ENCODE data around the gene ADGRF3. TPM values are rescaled to one million over a fixed set of nuclear protein-coding genes. Genes with fewer than 3 reads are reported as not detected.

The ADGRF3 gene
- total RNA-seq, 1 experiment from 2014 or later: 0.09 TPM

- Histone ChIP-seq H2AK5ac (ENCODE audit: insufficient read length, low read length) (no peak overlapping the region), H3T11ph (ENCODE audit: low read length) (no peak overlapping the region), H3K9me3 (ENCODE audit: control insufficient read depth, low read depth, low read length) (no peaks in the 10 kb centered on the region), H3K4ac (ENCODE audit: low read depth, low read length) (no peak overlapping the region), H2BK120ac (ENCODE audit: low read depth, low read length, poor library complexity, severe bottlenecking) (no peak overlapping the region), H3K9ac (ENCODE audit: extremely low read depth, insufficient read length, low read length) (no peak overlapping the region), H3K27ac (ENCODE audit: insufficient read length, low read depth, low read length) (no peak overlapping the region), H2BK20ac (ENCODE audit: low read depth, low read length, poor library complexity, severe bottlenecking) (no peak overlapping the region), H2AFZ (ENCODE audit: low read length) (no peak overlapping the region), H3K14ac (ENCODE audit: insufficient read depth, low read length) (no peak overlapping the region), H4K8ac (replicated peaks; ENCODE audit: insufficient read length, low read depth, low read length) (no peak overlapping the region), H3K23me2 (ENCODE audit: insufficient read length, low read depth, low read length, poor library complexity, severe bottlenecking) (no peaks in the 10 kb centered on the region), H2BK12ac (ENCODE audit: insufficient read length, low read depth, low read length) (no peak overlapping the region), H3K18ac (ENCODE audit: insufficient read length, low read depth, low read length) (no peak overlapping the region), H4K20me1 (ENCODE audit: control insufficient read depth, insufficient read depth, insufficient read length) (no peaks in the 10 kb centered on the region), H3K79me1 (ENCODE audit: insufficient read depth, low read depth, low read length, poor library complexity, severe bottlenecking) (peaks cover 15% of the 10 kb centered on the region), H2BK5ac (ENCODE audit: insufficient read length, low read length) (no peak overlapping the region), H2BK15ac (ENCODE audit: low read depth, low read length) (no peak overlapping the region), H4K5ac (ENCODE audit: insufficient read length, low read depth, low read length) (no peak overlapping the region), H3K4me2 (ENCODE audit: insufficient read depth, insufficient read length, low read length) (no peak overlapping the region), H3K23ac (ENCODE audit: insufficient read length, low read depth, low read length) (no peak overlapping the region), H3K79me2 (ENCODE audit: insufficient read depth, low read length) (peaks cover 32% of the 10 kb centered on the region; the same call in 1 of the 2 replicates), H3K4me1 (ENCODE audit: insufficient read depth, low read length) (no peaks in the 10 kb centered on the region; the same call in 1 of the 2 replicates), H3K27me3 (ENCODE audit: insufficient read depth, low read length) (no peaks in the 10 kb centered on the region), H4K91ac (ENCODE audit: insufficient read length, low read depth, low read length) (no peak overlapping the region), H3K56ac (ENCODE audit: insufficient read length, low read depth, low read length) (no peak overlapping the region)
- WGBS (ENCODE audit: extremely low coverage, insufficient read length, low lambda C conversion rate): no CpG with 5 or more reads among the region's 2 CpGs
- Mint-ChIP-seq H3K9me3 (no peaks in the 10 kb centered on the region), H3K4me3 (no peak overlapping the region), H3K27me3 (ENCODE audit: low read depth) (no peaks in the 10 kb centered on the region), H3K27ac (peak overlapping the region in 1 of 3 experiments; percentile 76; a peak in 2 of 7 replicates), H3K36me3 (ENCODE audit: insufficient read depth in 1 of 3, low read depth in 3 of 3) (peaks cover 0 to 7% (median 5%) of the 10 kb centered on the region in 3 experiments; a peak in 4 of 7 replicates), H3K4me1 (peaks cover 22 to 27% of the 10 kb centered on the region in 2 experiments)
- TF ChIP-seq CTCF (conservative IDR thresholded peaks at IDR 0.05): no peak
- DNase-seq: no peak
Measured at GRCh38 chr2:26356771-26357170, 10.2 kb upstream of the ADGRF3 start.

Measured in H9 (cell line).